ENCODE measurements around the gene PSMB5. TPM values are rescaled to one million over a fixed set of nuclear protein-coding genes. Genes with fewer than 3 reads are reported as not detected.
A peak's percentile ranks its signal among the peaks of the same experiment; 100 is the strongest.

Gene PSMB5
- total and polyA plus RNA-seq, 9 of the 15 experiments (the other 6 are each of a cell fraction or from before 2014, with no cell fraction given): 198 to 1,870 (median 269) TPM

GRCh38 chr14:23006544-23007419, 27.9 kb downstream of the PSMB5 start:
- in situ Hi-C loops (cut with MboI) (no loop called here), intact Hi-C loops (cut with micrococcal nuclease) (no loop called here)
- peak; percentile 94 for ATAC-seq
- WGBS (ENCODE audit: insufficient coverage, low coverage, missing lambda C conversion rate): under 1% methylated on average over 62 of the region's 62 CpGs
- no TSS peak for BruUV-seq (replicated peaks)
- Histone ChIP-seq H3K36me3 (ENCODE audit: control insufficient read depth, insufficient read depth, low read length) (no peaks in the 10 kb centered on the region), H4K20me1 (replicated peaks; ENCODE audit: control insufficient read depth, insufficient read depth, low read length) (no peaks in the 10 kb centered on the region), H3K27ac (ENCODE audit: extremely low read depth, low read depth, low read length) (peak overlapping the region; percentile 97), H3K9me3 (replicated peaks; ENCODE audit: control insufficient read depth, insufficient read depth, low read depth, low read length) (no peaks in the 10 kb centered on the region), H3K4me3 (peak overlapping the region; percentile 43), H3K27me3 (ENCODE audit: control insufficient read depth in 2 of 2, insufficient read depth in 2 of 2, low read length in 2 of 2) (no peaks in the 10 kb centered on the region), H3K9me1 (ENCODE audit: control insufficient read depth, insufficient read depth, low read length) (no peaks in the 10 kb centered on the region), H3K9ac (ENCODE audit: insufficient read depth in 1 of 2, low read depth in 2 of 2, low read length in 2 of 2) (peak overlapping the region; percentile 92 to 99), H3K4me1 (replicated peaks in 1 of 2; ENCODE audit: control insufficient read depth in 2 of 2, insufficient read depth in 2 of 2, low read length in 2 of 2) (peaks cover 20 to 34% of the 10 kb centered on the region in 2 experiments), H2AFZ (ENCODE audit: low read depth, low read length) (peak overlapping the region; percentile 82), H3K79me2 (ENCODE audit: control insufficient read depth, insufficient read depth, low read length) (peaks cover 43% of the 10 kb centered on the region), H3K4me2 (ENCODE audit: insufficient read depth, low read length) (peak overlapping the region; percentile 84)
- ChIA-PET CTCF (ENCODE audit: low intra/inter-chr PET ratio) (interaction anchor here (1.5 kb wide), 1 partner anchor 49 kb away, joined by 3 read pairs; no protein-coding TSS in a partner anchor), POLR2A (interaction anchor here (0.5 to 4.0 kb wide), 39 partner anchors 10 to 430 kb away, joined by 3 to 81 read pairs (median 5); partner anchors contain the start of genes ACIN1, AJUBA, C14orf119 and CDH24)
- peak; percentile 97 to 99 (median 99) for DNase-seq (ENCODE audit: extremely low read depth in 1 of 4, low spot score in 3 of 4)
- FAIRE-seq: peak; percentile 92
- TF ChIP-seq, protein P1, sequence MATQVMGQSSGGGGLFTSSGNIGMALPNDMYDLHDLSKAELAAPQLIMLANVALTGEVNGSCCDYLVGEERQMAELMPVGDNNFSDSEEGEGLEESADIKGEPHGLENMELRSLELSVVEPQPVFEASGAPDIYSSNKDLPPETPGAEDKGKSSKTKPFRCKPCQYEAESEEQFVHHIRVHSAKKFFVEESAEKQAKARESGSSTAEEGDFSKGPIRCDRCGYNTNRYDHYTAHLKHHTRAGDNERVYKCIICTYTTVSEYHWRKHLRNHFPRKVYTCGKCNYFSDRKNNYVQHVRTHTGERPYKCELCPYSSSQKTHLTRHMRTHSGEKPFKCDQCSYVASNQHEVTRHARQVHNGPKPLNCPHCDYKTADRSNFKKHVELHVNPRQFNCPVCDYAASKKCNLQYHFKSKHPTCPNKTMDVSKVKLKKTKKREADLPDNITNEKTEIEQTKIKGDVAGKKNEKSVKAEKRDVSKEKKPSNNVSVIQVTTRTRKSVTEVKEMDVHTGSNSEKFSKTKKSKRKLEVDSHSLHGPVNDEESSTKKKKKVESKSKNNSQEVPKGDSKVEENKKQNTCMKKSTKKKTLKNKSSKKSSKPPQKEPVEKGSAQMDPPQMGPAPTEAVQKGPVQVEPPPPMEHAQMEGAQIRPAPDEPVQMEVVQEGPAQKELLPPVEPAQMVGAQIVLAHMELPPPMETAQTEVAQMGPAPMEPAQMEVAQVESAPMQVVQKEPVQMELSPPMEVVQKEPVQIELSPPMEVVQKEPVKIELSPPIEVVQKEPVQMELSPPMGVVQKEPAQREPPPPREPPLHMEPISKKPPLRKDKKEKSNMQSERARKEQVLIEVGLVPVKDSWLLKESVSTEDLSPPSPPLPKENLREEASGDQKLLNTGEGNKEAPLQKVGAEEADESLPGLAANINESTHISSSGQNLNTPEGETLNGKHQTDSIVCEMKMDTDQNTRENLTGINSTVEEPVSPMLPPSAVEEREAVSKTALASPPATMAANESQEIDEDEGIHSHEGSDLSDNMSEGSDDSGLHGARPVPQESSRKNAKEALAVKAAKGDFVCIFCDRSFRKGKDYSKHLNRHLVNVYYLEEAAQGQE (IDR thresholded peaks at IDR 0.05; ENCODE audit: borderline replicate concordance): no peak
- TF ChIP-seq, protein P1 (CRISPR knock-in tag; IDR thresholded peaks at IDR 0.05; ENCODE audit: low read depth): 0 out of 2 replicates have a peak, but pooled peaks have one; percentile 36
- peak; percentile 24; the same call in 1 of the 2 replicates for TF ChIP-seq EHMT2 (IDR thresholded peaks at IDR 0.05)
- no peak for TF ChIP-seq NR2F6 (CRISPR knock-in tag; IDR thresholded peaks at IDR 0.05)
- no peak for TF ChIP-seq SRSF1 (IDR thresholded peaks at IDR 0.05; ENCODE audit: low read depth, low read length)
- peak; percentile 92 for TF ChIP-seq MBD2 (IDR thresholded peaks at IDR 0.05; ENCODE audit: borderline replicate concordance, low read depth)
- TF ChIP-seq ARNT (IDR thresholded peaks at IDR 0.05): no peak
- no peak for TF ChIP-seq SIX5 (IDR thresholded peaks at IDR 0.05; ENCODE audit: borderline replicate concordance in 1 of 2, insufficient read depth in 1 of 2, low read depth in 1 of 2, low read length in 2 of 2)
- TF ChIP-seq ZNF121 (CRISPR knock-in tag; conservative IDR thresholded peaks at IDR 0.05): no peak
- TF ChIP-seq CBX2 (IDR thresholded peaks at IDR 0.05; ENCODE audit: insufficient read depth, low read length, poor library complexity, severe bottlenecking): no peak
- TF ChIP-seq NFATC3 (IDR thresholded peaks at IDR 0.05): no peak
- TF ChIP-seq KDM2B (CRISPR knock-in tag; IDR thresholded peaks at IDR 0.05): peak; percentile 79; the same call in 1 of the 2 replicates
- no peak for TF ChIP-seq NFXL1 (CRISPR knock-in tag; IDR thresholded peaks at IDR 0.05)
- TF ChIP-seq DPF2 (IDR thresholded peaks at IDR 0.05): 0 out of 2 replicates have a peak, but pooled peaks have one; percentile 53
- TF ChIP-seq GTF2E2 (tag; IDR thresholded peaks at IDR 0.05): peak; percentile 85; the same call in 1 of the 2 replicates
